HG02884 (cell line): ENCODE data around the gene DNAJB5.
"Not testable (repeated sequence)": the region's sequence is repeated elsewhere in the genome, so short reads cannot be mapped to it uniquely, and the experiment has no call there.

ENCODE experiments used
- ATAC-seq: cut with Tn5 transposase; IDR thresholded peaks from one replicate; pipeline ENCODE4 v1.9.1; 2021; ENCODE audit warnings: mild to moderate bottlenecking, moderate library complexity; ENCODE audit not compliant: unreplicated experiment

The DNAJB5 gene

GRCh38 chr9:34989003-34989945 lies at the start of gene DNAJB5:
TSS of gene DNAJB5 (plus strand) at chr9:34989745. CDS start at chr9:34990631, 886 bp downstream.
- ATAC-seq: peak; percentile 89

DNA sequence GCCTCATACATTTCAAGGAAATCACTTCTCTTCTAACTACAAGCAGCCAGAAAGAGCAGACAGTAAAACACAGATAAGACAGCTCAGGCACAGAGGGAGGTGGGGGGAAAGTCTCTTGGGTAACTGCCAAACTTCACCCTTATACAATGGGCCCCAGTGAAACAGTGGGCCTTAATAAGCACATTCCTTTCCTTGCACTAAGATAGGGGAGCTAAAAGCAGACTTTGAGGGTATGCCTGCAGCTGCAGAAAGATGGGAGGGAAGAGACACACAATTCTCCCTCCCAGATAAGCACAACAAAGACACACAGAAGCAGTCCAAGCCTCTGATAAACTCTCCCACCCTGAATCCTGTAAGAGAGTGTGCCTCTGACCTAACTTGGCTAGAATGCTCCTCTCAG lies 49.6 kb upstream of the DNAJB5 start:
- ATAC-seq: not testable (repeated sequence)

DNA sequence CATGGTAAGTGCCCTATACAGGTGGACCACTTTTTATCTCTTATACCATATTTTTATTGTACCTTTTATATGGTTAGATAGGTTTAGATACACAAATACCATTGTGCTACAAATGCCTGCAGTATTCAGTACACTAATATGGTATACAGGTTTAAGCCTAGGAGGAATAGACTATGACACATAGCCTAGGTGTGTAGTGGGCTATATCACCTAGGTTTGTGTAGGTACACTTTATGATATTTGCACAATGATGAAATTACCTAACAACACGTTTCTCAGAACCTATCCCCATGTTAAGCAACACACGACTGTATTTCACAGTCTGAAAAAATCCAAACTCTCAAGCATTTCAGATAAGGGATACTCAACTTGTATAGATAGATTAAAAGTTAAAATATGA lies 41.1 kb upstream of the DNAJB5 start:
- no peak for ATAC-seq

GRCh38 chr9:34954225-34954624 lies 35.3 kb upstream of the DNAJB5 start:
- ATAC-seq: no peak

- ATAC-seq: not testable (repeated sequence)
Measured at GRCh38 chr9:34956066-34956465, 33.5 kb upstream of the DNAJB5 start.

DNA sequence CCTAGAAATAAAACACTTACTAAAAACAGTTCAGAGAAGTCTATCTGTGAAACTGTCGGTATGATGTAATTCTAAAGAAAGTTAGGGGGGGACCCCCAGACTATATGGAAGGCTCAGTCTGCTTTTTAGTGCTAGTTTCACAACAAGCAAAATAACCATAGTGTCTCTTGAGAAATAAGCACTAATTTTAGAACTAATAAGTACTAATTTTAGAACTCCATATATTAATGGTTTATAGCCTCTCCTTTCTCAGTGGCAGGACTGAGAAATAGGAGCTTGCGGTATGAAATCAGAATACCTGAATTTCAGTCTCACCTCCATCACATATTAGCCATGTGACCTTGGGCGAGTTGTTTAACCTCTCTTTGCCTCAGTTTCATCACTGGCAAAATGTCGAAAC lies 32.9 kb upstream of the DNAJB5 start:
- ATAC-seq: no peak

DNA sequence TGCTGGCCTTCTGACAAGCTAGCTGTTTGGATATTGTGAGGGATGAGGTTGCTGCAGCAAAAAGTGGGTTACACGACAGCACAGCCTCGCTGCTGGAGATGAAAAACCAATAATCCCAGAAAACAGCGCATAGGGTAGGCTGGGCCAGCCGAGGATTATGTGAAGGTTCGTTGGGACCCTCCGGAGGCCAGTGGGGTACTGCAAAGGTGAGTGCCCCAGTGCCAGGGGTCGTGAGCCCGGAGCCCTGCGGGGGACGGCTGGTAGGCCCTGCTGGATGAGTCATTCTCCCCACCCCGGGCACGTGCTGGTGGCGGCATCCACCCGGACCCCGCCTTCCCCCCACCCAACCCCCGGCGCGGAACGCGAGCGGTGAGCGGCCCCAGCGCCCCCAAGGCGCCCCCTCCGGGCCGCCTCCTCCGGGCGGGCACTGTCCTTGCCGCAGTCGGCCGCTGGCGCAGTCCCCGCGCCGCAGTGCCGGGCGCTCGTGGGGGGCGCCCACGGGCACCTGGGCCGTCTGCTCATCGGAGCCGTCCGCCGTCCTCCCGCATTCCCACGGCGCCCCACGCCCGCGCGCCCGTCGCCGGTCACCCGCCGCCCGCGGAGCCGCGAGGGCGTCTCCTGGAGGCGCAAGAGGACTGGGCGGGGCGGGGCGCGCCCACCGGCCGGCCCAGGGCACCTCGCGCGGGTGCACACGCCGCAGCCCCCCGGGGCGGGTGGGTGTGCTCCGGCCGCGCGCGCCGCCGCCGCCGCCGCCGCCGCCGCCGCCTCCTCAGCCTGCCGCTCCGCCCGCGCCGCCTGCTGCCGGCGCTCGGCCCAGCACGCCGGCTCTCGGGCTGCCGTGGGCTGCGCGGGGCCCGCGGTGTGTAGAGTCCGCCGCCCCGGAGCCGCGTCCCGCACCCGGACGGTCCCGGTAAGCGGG lies 31.8 kb upstream of the DNAJB5 start, which contains the start of gene PHF24:
Gene PHF24 (plus strand): TSS at position 794 of the 919 bp plus-strand sequence. CDS start 13,014 bp downstream, outside the sequence.
- ATAC-seq: no peak

DNA sequence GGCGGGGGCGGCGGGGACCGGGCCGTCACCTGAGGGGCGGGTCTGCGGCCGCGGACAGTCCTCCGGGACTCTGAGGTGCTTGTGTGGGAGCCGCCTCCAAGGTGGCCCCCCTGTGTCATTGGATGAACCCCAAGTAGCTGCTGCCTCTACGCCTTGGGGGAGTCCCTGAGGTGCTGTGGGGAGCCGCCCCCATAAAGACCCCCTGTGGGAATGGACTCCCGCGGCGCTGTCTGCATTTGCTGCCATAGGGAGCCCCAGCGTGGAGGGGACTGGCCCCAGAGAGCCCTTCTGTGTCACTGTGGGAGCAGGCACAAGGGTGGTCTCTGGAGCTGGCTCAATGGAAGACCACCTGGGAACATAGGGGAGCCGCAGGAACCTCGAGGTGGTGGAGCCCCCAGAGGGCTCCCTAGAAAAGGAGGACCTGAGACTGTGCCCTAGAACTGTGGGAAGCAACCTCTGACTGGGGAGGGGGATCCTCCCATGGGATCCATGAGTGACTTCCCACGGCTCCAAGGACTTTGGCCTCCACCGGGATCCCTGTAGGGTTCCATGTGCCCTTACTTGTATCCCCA lies 31.0 kb upstream of the DNAJB5 start:
- no peak for ATAC-seq

DNA sequence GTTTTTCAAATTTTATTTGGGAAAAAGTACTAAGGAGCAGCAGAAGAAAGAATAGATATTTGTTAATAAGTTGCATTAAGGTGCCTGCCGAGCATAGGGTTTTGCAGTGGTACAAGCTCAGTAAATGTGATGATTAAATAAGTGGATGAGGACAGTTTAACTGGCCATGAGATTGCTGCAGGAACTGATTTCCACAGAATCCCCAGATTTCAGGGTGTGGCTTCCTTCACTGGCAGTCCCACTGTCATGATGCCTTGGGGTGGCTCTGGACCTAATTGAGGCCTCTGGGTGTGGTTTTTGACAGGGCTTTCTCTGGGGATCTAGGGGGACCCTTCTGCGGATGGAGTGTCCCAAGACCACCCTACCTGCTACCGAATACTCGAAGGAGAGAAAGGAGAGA lies 30.1 kb upstream of the DNAJB5 start:
- ATAC-seq: no peak

DNA sequence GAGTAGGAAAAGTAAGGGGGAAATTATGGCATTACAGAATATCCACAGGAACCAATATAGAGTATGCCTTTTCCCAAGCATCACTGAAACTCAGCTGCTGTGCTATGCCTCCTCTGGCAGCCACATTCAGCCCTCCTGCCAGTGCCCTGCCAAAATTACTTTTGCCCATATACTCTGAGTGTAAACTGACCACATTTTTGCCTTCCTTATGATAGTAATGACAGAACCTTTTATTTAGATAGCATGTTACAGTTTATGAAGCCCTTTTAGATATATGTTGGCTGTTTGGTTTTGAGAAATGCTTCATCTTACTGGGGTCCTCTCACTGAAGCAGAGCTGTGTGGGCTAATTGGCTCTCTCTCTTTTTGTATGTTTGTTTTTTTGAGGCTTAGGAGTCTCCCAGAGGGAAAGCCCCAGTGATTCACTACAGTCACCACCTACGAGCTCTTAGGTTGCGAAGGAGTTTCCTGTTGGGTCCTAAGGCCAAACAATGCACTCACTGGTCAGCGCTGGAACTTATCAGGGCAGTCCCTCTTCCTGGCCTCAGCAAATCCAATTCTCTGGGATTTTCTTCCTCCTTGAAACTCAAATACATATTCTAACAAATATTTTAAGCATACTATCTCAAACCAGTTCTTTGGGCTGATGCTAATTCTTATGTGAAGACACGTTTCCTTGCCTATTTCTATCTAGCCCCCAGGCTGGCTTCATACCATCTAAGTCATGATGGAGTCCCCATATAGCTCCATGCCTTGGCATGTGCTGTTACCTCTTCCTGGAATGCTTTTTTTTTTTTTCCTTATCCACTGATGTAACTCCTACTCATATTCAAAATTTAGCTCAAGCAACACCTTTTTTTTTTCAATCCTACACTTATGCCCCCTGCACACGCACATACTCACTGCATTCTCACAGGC lies 27.7 kb upstream of the DNAJB5 start:
- no peak for ATAC-seq

DNA sequence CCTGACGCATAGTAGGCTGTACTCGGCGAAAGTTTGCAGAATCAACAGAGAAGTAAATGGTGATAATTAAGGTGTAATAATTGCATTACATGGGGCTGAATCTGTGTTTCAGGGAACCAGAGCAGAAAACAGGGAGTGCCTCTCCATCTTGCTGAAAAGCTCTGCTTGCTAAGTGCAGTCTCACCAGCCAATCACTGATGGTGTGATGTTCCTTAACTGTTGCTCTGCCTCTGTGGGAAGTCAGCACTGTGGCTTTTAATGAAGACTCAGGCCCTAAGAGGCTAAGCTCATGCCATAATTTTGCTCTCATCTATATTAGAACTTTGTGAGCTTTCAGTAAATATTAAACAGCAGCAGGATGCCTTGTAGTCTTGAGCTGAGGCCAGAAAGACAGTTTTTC lies 27.0 kb upstream of the DNAJB5 start:
- no peak for ATAC-seq

DNA sequence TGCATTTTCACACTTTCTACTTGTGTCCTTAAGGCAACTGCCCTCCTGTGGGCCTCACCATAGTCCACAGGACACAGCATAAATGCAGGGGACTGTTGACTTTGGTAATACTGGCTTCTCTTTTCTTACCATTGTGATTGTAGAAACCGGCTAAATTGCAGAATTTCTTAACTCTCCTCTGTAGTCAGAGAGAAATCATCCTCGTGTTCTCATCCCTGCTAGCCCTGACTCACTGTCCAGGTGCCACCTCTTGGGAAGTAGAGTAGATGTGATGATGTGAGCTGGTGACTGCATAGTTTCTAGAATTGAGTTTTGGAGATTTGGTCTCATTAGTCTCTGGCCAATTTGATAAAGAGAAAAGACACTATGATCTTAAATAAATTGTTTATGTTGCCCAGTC lies 26.0 kb upstream of the DNAJB5 start:
- ATAC-seq: no peak

DNA sequence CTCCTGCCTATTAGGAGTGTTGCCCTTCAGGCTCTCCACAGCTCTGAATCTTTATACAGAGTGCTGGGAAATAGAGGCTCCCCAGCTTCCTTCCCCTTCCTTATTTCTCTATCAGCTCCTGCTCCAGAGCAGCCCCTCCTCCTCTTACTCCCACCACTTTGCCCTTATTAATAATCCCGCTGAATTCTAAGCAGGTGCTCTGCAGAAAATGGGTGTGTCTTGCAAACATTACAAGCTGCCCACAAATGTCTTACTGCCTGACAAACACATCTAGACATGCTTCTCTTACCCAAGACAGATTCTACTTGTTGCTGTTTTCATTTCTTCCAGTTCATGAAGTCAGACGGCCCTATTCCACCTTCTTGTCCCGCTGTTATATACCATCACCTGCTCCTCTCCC lies 25.1 kb upstream of the DNAJB5 start:
- ATAC-seq: no peak

DNA sequence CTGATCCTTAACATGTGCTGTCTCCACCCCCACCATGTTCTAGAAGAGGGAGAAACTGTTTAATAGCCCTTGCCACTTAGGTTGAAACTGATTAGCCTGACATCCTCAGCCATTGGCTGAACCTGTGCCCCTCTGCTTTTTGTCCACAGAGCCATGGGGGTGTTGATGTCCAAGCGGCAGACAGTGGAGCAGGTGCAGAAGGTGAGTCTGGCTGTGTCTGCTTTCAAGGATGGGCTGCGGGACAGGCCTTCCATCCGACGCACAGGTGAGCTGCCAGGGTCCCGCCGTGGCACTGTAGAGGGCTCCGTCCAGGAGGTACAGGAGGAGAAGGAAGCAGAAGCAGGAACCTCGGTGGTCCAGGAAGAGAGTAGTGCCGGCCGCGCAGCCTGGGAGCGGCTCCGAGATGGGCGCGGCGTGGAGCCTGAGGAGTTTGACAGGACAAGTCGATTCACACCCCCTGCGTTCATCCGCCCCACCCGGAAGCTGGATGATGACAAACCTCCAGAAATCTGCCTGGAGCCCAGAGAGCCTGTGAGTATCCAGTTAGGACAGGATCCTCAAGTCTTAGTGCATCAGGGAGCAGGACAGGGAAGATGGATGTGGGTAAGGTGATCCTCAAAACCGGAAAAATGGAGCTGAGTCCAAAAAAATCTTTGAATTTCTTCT lies 18.3 kb upstream of the DNAJB5 start:
- no peak for ATAC-seq

- no peak for ATAC-seq
Measured at GRCh38 chr9:34974664-34975063, 14.9 kb upstream of the DNAJB5 start.

GRCh38 chr9:34976441-34976840 lies 13.1 kb upstream of the DNAJB5 start:
- no peak for ATAC-seq

DNA sequence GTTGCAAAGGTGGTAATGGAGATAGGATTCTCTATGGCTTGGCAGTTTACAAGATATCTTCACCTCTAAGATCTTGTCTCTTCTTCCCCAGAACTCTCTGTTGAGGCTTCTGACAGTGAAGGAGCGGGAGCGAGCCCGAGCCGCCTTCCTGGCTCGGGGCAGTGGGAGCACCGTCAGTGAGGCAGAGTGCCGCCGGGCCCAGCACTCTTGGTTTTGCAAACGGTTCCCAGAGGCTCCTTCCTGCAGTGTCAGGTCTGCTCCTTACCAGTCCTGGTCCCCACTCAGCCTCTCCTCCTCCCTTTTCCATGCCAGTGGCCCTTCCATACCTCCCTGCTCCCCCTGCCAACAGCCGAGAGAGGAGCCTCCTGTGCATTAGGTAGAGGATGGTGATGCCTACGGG lies 12.6 kb upstream of the DNAJB5 start:
- ATAC-seq: no peak

DNA sequence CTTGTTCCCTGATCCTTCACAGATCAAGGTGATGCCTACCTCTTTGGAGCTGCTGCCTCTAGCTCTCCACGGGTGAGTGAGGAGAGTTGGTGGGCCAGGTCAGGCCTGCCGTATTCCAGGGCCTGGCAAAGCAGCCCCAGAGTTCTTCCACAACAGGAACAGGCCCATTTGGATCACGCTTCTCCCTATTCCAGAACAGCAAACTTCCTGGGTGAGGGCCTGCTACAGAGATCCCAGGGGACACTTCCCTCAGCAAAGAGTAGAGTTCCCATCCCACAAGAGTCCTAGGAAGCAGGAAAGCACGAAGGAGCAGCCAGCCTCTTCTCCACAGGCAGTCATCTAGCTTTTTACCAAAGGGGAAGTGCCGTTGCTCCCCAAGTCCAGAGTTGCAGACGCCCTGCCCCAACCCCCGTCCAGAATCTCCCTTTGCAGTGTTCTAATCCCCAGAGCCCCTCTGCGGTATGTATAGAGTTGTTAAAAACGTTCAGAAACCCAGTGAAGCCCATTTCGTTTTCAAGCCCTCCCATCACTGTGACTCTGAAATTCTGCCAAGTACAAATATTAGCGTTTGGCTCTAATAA lies 9.3 kb upstream of the DNAJB5 start:
- no peak for ATAC-seq

GRCh38 chr9:34982361-34982760 lies 7.2 kb upstream of the DNAJB5 start:
- no peak for ATAC-seq
